NCI-H82 treated with DMSO at 0.1 percent for 48 hours (cell line): ENCODE data around the gene IGSF21.

Source experiments
- DNase-seq: peaks from one replicate; lab custom pipeline; 2025; ENCODE audit not compliant: unreplicated experiment; lab: John Stamatoyannopoulos, UW

Gene IGSF21

GRCh38 chr1:18256282-18257235, 149.0 kb downstream of the IGSF21 start:
- DNase-seq, result peak; percentile 94

- no peak for DNase-seq
These were observed 150.2 kb downstream of the IGSF21 start for GRCh38 chr1:18257778-18258177.

- DNase-seq, result no peak
These were observed 154.3 kb downstream of the IGSF21 start for GRCh38 chr1:18261891-18262290.

- no peak for DNase-seq
These were observed 155.1 kb downstream of the IGSF21 start for GRCh38 chr1:18262726-18263125.

- DNase-seq, result no peak
These were observed 156.0 kb downstream of the IGSF21 start for GRCh38 chr1:18263547-18264120.

GRCh38 chr1:18264450-18265039, 156.9 kb downstream of the IGSF21 start:
- DNase-seq, result no peak

- no peak for DNase-seq
These were observed 158.0 kb downstream of the IGSF21 start for GRCh38 chr1:18265641-18266040.

- DNase-seq, result no peak
These were observed 158.8 kb downstream of the IGSF21 start for GRCh38 chr1:18266391-18266790.

- DNase-seq, result no peak
These were observed 163.7 kb downstream of the IGSF21 start for GRCh38 chr1:18271336-18271735.

- DNase-seq, result no peak
These were observed 171.3 kb downstream of the IGSF21 start for GRCh38 chr1:18278946-18279345.

GRCh38 chr1:18279351-18280074, 171.9 kb downstream of the IGSF21 start:
- no peak for DNase-seq

GRCh38 chr1:18280956-18281355, 173.4 kb downstream of the IGSF21 start:
- no peak for DNase-seq

- DNase-seq, result peak; percentile 76
These were observed 175.4 kb downstream of the IGSF21 start for GRCh38 chr1:18282851-18283600.

GRCh38 chr1:18283601-18284385, 176.2 kb downstream of the IGSF21 start:
- no peak for DNase-seq

- DNase-seq, result no peak
These were observed 177.4 kb downstream of the IGSF21 start for GRCh38 chr1:18284805-18285537.

- no peak for DNase-seq
These were observed 177.9 kb downstream of the IGSF21 start for GRCh38 chr1:18285538-18285924.

GRCh38 chr1:18288722-18289121, 181.1 kb downstream of the IGSF21 start:
- no peak for DNase-seq

GRCh38 chr1:18289597-18289996, 182.0 kb downstream of the IGSF21 start:
- DNase-seq, result no peak

- DNase-seq, result no peak
These were observed 183.3 kb downstream of the IGSF21 start for GRCh38 chr1:18290740-18291412.
